Spleen (tissue), 11 donors: ENCODE measurements around the gene PPP1R18. TPM values are rescaled to one million over a fixed set of nuclear protein-coding genes. Genes with fewer than 3 reads are reported as not detected.

ENCODE experiments used
- DNase-seq: peaks from one replicate; pipeline ENCODE4 v3.0.0-alpha.2; 2020
- H3K27ac ChIP-seq, 8 donors: fragments of 200-600 bp; sonication (generic) in 7 of 8; 1 replicate in 4 of 8; 2 replicates in 4 of 8; pipeline versions ENCODE4 v1.5.0 to v1.8.0; 2016 to 2021; ENCODE audit warnings: inconsistent platforms in 4 of 8, mild to moderate bottlenecking in 4 of 8, moderate library complexity in 1 of 8
- H3K27me3 ChIP-seq, 7 donors: fragments of 200-600 bp; sonication (generic) in 6 of 7; replicated peaks in 1 of 7; 1 replicate in 4 of 7; 2 replicates in 3 of 7; pipeline versions ENCODE4 v1.5.0 to v1.8.0; 2016 to 2021; ENCODE audit warnings: inconsistent platforms in 3 of 7, mild to moderate bottlenecking in 1 of 7
- H3K36me3 ChIP-seq, 6 donors: fragments of 200-600 bp; sonication (generic) in 5 of 6; 1 replicate in 4 of 6; 2 replicates in 2 of 6; pipeline versions ENCODE4 v1.5.0 to v1.8.0; 2016 to 2021; ENCODE audit warnings: inconsistent platforms in 2 of 6
- H3K4me1 ChIP-seq, 6 donors: fragments of 200-600 bp; sonication (generic) in 5 of 6; 1 replicate in 3 of 6; 2 replicates in 3 of 6; pipeline versions ENCODE4 v1.5.0 to v1.8.0; 2016 to 2021; ENCODE audit warnings: inconsistent platforms in 3 of 6
- H3K4me3 ChIP-seq, 8 donors: fragments of 200-600 bp; sonication (generic) in 7 of 8; 1 replicate in 4 of 8; 2 replicates in 4 of 8; pipeline versions ENCODE4 v1.5.0 to v1.8.0; 2016 to 2021; ENCODE audit warnings: inconsistent platforms in 4 of 8, mild to moderate bottlenecking in 4 of 8, moderate library complexity in 2 of 8
- H3K9me3 ChIP-seq, 8 donors: fragments of 200-600 bp; sonication (generic) in 7 of 8; 1 replicate in 4 of 8; 2 replicates in 4 of 8; pipeline versions ENCODE4 v1.5.0 to v1.8.0; 2016 to 2021; ENCODE audit warnings: inconsistent platforms in 4 of 8
- CTCF ChIP-seq, 11 experiments: fragments of 200-600 bp in 7 of 11; fragments of 450-650 bp in 4 of 11; sonication (generic) in 4 of 11; IDR thresholded peaks in 8 of 11; conservative IDR thresholded peaks in 3 of 11; 1 replicate in 7 of 11; 2 replicates in 4 of 11; pipeline versions ENCODE4 v1.4.0 to v1.8.0; 2016 to 2021; ENCODE audit warnings: antibody characterized with exemption in 11 of 11, inconsistent platforms in 4 of 11, mild to moderate bottlenecking in 1 of 11
- POLR2A ChIP-seq, 3 donors: fragments of 450-650 bp; IDR thresholded peaks; one replicate each; pipeline ENCODE4 v1.5.1; 2017; ENCODE audit warnings: antibody characterized with exemption in 3 of 3, mild to moderate bottlenecking in 1 of 3
- POLR2AphosphoS5 ChIP-seq, 3 donors: sonication (generic); formaldehyde crosslinking; IDR thresholded peaks; one replicate each; pipeline ENCODE4 v1.5.1; 2017; ENCODE audit warnings: antibody characterized with exemption in 3 of 3
- WGBS, 5 donors: extraction: QIAGEN DNeasy Blood & Tissue Kit in 3 of 5; methylation state at CpG; one replicate each; pipeline versions ENCODE4 v1.1.5 to v1.1.7; 2013 to 2018; 5-methylcytosine and 5-hydroxymethylcytosine counted together
- intact Hi-C: fragments of 100-400 bp; cut with DNase I; formaldehyde crosslinking; loops from one replicate; pipeline ENCODE4 v1.15.0; 2023; ENCODE audit warnings: low total_unique reads
- polyA plus RNA-seq, 3 donors: library from polyadenylated mRNA; stranded (reverse); fragments of 200-250 nt; gene quantifications; one replicate each; pipeline ENCODE4 v1.2.1, GENCODE V29; 2013
- total RNA-seq, 7 donors: library from RNA; depleted of rRNA in 3 of 7; stranded (reverse); fragments of >200 nt in 3 of 7; fragmentation: NEBNext Ultra II Directional in 4 of 7; extraction: Animal tissue kit (Norgen Biotek cat#: 25700) in 4 of 7; gene quantifications; one replicate each; pipeline versions ENCODE4 v1.1.0 to v1.2.1, GENCODE V29; 2016 to 2021
- donor health status: healthy with polysubstance abuse.
- donor health status: DM: no; HTN: no; CAD: no; lungs with moderate emphysema.
- donor health status: DM: no; HTN: no; CAD: no.
- donor health status: Bipolar disorder and iron deficiency.
- donor health status: healthy.
- donor health status: DM: no; HTN: no; CAD: no.
- donor health status: DM: yes; HTN: yes; CAD: no.

The PPP1R18 gene
- total and polyA plus RNA-seq, 10 donors = 128 to 188 (median 155) TPM

GRCh38 chr6:30700340-30700739, 13.9 kb upstream of the PPP1R18 start:
- Histone ChIP-seq H3K4me1 (peaks cover 0 to 15% (median 2%) of the 10 kb centered on the region in 6 donors), H3K27me3 (no peaks in the 10 kb centered on the region), H3K36me3 (peaks cover 0 to 63% (median 16%) of the 10 kb centered on the region in 6 donors), H3K27ac (no peak overlapping the region), H3K9me3 (no peaks in the 10 kb centered on the region), H3K4me3 (no peak overlapping the region)
- 52 to 67% (median 63%) methylated on average over 4 of the region's 4 CpGs for WGBS, 5 donors
- no peak for TF ChIP-seq POLR2A (IDR thresholded peaks at IDR 0.05)
- TF ChIP-seq CTCF (IDR thresholded peaks at IDR 0.05 in 8 of 11, conservative IDR thresholded peaks at IDR 0.05 in 3 of 11) = no peak
- no peak for TF ChIP-seq POLR2AphosphoS5 (IDR thresholded peaks at IDR 0.05)
- intact Hi-C loops = no loop called here
- DNase-seq = no peak

GRCh38 chr6:30696432-30696831, 10.0 kb upstream of the PPP1R18 start:
- 93 to 99% (median 96%) methylated on average over 5 of the region's 5 CpGs for WGBS, 5 donors
- H3K27ac ChIP-seq = no peak overlapping the region
- H3K27me3 ChIP-seq = no peaks in the 10 kb centered on the region
- H3K4me3 ChIP-seq = no peak overlapping the region
- no peaks in the 10 kb centered on the region for H3K9me3 ChIP-seq
- peaks cover under 1 to 9% (median 5%) of the 10 kb centered on the region in 6 donors for H3K4me1 ChIP-seq
- DNase-seq = peak; percentile 4
- intact Hi-C loops = no loop called here
- peaks cover 0 to 24% (median 6%) of the 10 kb centered on the region in 6 donors for H3K36me3 ChIP-seq
- TF ChIP-seq POLR2AphosphoS5 (IDR thresholded peaks at IDR 0.05) = no peak
- no peak for TF ChIP-seq POLR2A (IDR thresholded peaks at IDR 0.05)
- TF ChIP-seq CTCF (IDR thresholded peaks at IDR 0.05 in 8 of 11, conservative IDR thresholded peaks at IDR 0.05 in 3 of 11) = no peak

- TF ChIP-seq CTCF (IDR thresholded peaks at IDR 0.05 in 8 of 11, conservative IDR thresholded peaks at IDR 0.05 in 3 of 11) = peak in 1 of 11 experiments; percentile 2
- TF ChIP-seq POLR2AphosphoS5 (IDR thresholded peaks at IDR 0.05) = no peak
- WGBS, 5 donors = 22 to 33% (median 27%) methylated on average over 8 of the region's 8 CpGs
- H3K4me1 ChIP-seq = peaks cover 34 to 46% (median 43%) of the 10 kb centered on the region in 6 donors
- DNase-seq = no peak
- no peaks in the 10 kb centered on the region for H3K27me3 ChIP-seq
- no peaks in the 10 kb centered on the region for H3K36me3 ChIP-seq
- H3K9me3 ChIP-seq = no peaks in the 10 kb centered on the region
- intact Hi-C loops = no loop called here
- H3K4me3 ChIP-seq = peak overlapping the region; percentile 40 to 98 (median 68)
- peak overlapping the region; percentile 39 to 100 (median 98) for H3K27ac ChIP-seq
Observed at GRCh38 chr6:30691208-30691847, 4.9 kb upstream of the PPP1R18 start.

- no peaks in the 10 kb centered on the region for H3K9me3 ChIP-seq
- peak within 1 kb of the TSS; percentile 39 to 100 (median 98) for H3K27ac ChIP-seq
- peak in 4 of 11 experiments; percentile 11 to 53 (median 38) for TF ChIP-seq CTCF (IDR thresholded peaks at IDR 0.05 in 8 of 11, conservative IDR thresholded peaks at IDR 0.05 in 3 of 11)
- peak; percentile 80 to 88 (median 86) for TF ChIP-seq POLR2AphosphoS5 (IDR thresholded peaks at IDR 0.05)
- no peak for TF ChIP-seq POLR2A (IDR thresholded peaks at IDR 0.05)
- H3K4me3 ChIP-seq = peak within 1 kb of the TSS; percentile 40 to 98 (median 68)
- 1 to 3% (median 1%) methylated on average over 27 to 40 of the region's 40 CpGs for WGBS, 5 donors
- peak; percentile 94 for DNase-seq
- H3K27me3 ChIP-seq = no peaks in the 10 kb centered on the region
- peaks cover 0 to under 1% (median 0%) of the 10 kb centered on the region in 6 donors for H3K36me3 ChIP-seq
- intact Hi-C loops = no loop called here
- peaks cover 34 to 53% (median 44%) of the 10 kb centered on the region in 6 donors for H3K4me1 ChIP-seq
Observed at GRCh38 chr6:30690403-30691207, 4.2 kb upstream of the PPP1R18 start, which contains the start of gene NRM. Gene NRM, minus strand, starts transcription at chr6:30690984. Its CDS starts 10 bp downstream, at chr6:30690974.
